NB4 (cell line): Measurements from ENCODE around the gene GATA5.

Source experiments
- DNase-seq: peaks from one replicate; pipeline ENCODE4 v3.0.0; 2010; ENCODE audit warnings: low read depth
- H3K4me3 ChIP-seq: one replicate; pipeline ENCODE4 v1.5.1; 2011; ENCODE audit warnings: mild to moderate bottlenecking, low read depth, low read length, moderate library complexity
- MAX ChIP-seq: IDR thresholded peaks from 2 replicates; pipeline ENCODE4 v1.6.1; 2011; ENCODE audit warnings: low read depth, low read length
- MYC ChIP-seq: IDR thresholded peaks from 2 replicates; pipeline ENCODE4 v1.6.1; 2011; ENCODE audit warnings: low read depth, low read length
- POLR2A ChIP-seq: IDR thresholded peaks from 2 replicates; pipeline ENCODE4 v1.6.1; 2011; ENCODE audit warnings: mild to moderate bottlenecking; ENCODE audit not compliant: insufficient read length; ENCODE audit errors: extremely low read depth
- TF ChIP-seq, protein P1 (sequence below): IDR thresholded peaks from one replicate; pipeline ENCODE4 v1.5.1; 2012; ENCODE audit warnings: low read depth, low read length

Gene GATA5

DNA sequence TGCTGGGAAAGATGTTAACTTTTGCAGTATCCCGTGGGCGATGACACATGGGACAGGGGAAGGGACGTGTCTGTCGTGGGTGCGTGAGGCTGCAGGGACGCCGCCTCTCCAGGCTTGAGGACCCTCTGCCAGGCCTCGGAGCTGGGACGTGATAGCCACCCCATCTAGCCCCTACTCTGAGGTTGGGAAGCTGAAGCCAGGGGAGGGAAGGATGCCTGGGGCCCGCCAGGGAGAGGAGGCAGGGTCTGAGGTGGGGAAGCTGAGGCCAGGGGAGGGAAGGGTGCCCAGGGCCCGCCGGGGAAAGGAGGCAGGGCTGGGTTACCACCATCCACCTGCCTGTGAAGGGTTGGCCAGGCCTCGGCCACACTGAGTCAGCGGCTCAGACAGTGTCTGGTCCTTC lies 38.2 kb upstream of the GATA5 start:
- DNase-seq, result no peak
- H3K4me3 ChIP-seq, result no peak overlapping the region
- TF ChIP-seq MYC, result no peak
- TF ChIP-seq MAX, result no peak
- no peak for TF ChIP-seq POLR2A
- TF ChIP-seq, protein P1, sequence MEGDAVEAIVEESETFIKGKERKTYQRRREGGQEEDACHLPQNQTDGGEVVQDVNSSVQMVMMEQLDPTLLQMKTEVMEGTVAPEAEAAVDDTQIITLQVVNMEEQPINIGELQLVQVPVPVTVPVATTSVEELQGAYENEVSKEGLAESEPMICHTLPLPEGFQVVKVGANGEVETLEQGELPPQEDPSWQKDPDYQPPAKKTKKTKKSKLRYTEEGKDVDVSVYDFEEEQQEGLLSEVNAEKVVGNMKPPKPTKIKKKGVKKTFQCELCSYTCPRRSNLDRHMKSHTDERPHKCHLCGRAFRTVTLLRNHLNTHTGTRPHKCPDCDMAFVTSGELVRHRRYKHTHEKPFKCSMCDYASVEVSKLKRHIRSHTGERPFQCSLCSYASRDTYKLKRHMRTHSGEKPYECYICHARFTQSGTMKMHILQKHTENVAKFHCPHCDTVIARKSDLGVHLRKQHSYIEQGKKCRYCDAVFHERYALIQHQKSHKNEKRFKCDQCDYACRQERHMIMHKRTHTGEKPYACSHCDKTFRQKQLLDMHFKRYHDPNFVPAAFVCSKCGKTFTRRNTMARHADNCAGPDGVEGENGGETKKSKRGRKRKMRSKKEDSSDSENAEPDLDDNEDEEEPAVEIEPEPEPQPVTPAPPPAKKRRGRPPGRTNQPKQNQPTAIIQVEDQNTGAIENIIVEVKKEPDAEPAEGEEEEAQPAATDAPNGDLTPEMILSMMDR, result no peak

- no peak overlapping the region for H3K4me3 ChIP-seq
- no peak for DNase-seq
- TF ChIP-seq, protein P1, result no peak
- no peak for TF ChIP-seq MAX
- no peak for TF ChIP-seq POLR2A
- no peak for TF ChIP-seq MYC
Measured at GRCh38 chr20:62511915-62512610, 36.3 kb upstream of the GATA5 start.

- no peak for DNase-seq
Measured at GRCh38 chr20:62511300-62511914, 35.6 kb upstream of the GATA5 start.

GRCh38 chr20:62508641-62509051 lies 32.9 kb upstream of the GATA5 start:
- H3K4me3 ChIP-seq, result no peak overlapping the region
- DNase-seq, result peak; percentile 40
- TF ChIP-seq MYC (no peak), POLR2A (no peak), MAX (no peak)
- TF ChIP-seq, protein P1, result no peak

More at GRCh38 chr20:62511300-62511914, 35.6 kb upstream of the GATA5 start:
- H3K4me3 ChIP-seq, result no peak overlapping the region
- TF ChIP-seq MYC (no peak), MAX (no peak), POLR2A (no peak)
- TF ChIP-seq, protein P1, result no peak

- TF ChIP-seq POLR2A (no peak), MYC (no peak), MAX (no peak)
- TF ChIP-seq, protein P1, result no peak
- no peak overlapping the region for H3K4me3 ChIP-seq
- no peak for DNase-seq
Measured at GRCh38 chr20:62507991-62508640, 32.3 kb upstream of the GATA5 start.
